ENCODE results near the gene NAPG. TPM values are rescaled to one million over a fixed set of nuclear protein-coding genes. Genes with fewer than 3 reads are reported as not detected.
"Not testable (repeated sequence)": the region's sequence is repeated elsewhere in the genome, so short reads cannot be mapped to it uniquely, and the experiment has no call there.

Gene NAPG
- total and polyA plus RNA-seq, 10 donors, result 8.9 to 44.8 (median 31.4) TPM

DNA sequence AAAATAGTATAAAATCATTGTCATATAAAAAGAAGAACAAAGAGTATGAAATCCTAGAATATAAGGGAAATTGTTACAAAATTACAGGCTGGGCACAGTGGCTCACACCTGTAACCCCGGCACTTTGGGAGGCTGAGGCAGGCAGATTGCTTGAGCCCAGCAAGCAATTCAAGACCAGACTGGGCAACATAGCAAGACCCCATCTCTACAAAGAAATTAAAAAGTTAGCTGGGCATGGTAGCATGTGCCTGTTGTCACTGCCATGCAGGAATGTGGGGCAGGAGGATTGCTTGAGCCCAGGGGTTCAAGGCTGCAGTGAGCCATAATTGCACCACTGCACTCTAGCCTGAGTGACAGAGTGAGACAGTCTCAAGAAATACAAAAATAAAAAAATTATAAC lies 44.8 kb downstream of the NAPG start:
- no peak overlapping the region for H3K27ac ChIP-seq
- H3K4me3 ChIP-seq, result no peak overlapping the region
- DNase-seq, result no peak
- peaks cover 0 to 6% (median 0%) of the 10 kb centered on the region in 8 donors for H3K9me3 ChIP-seq
- no peak for TF ChIP-seq CTCF (IDR thresholded peaks at IDR 0.05 in 8 of 11, conservative IDR thresholded peaks at IDR 0.05 in 3 of 11)
- no peak for TF ChIP-seq POLR2A (IDR thresholded peaks at IDR 0.05)
- H3K36me3 ChIP-seq, result no peaks in the 10 kb centered on the region
- intact Hi-C loops (cut with DNase I; ENCODE audit: low total_unique reads), result no loop called here
- 78 to 98% (median 86%) methylated on average over 1 of the region's 1 CpG for WGBS, 5 donors
- no peaks in the 10 kb centered on the region for H3K4me1 ChIP-seq
- H3K27me3 ChIP-seq (replicated peaks in 1 of 7), result no peaks in the 10 kb centered on the region

- TF ChIP-seq CTCF (IDR thresholded peaks at IDR 0.05 in 8 of 11, conservative IDR thresholded peaks at IDR 0.05 in 3 of 11) (no peak), POLR2A (IDR thresholded peaks at IDR 0.05) (no peak), POLR2AphosphoS5 (IDR thresholded peaks at IDR 0.05) (no peak)
- Histone ChIP-seq H3K4me1 (no peaks in the 10 kb centered on the region), H3K9me3 (peaks cover 0 to 6% (median 0%) of the 10 kb centered on the region in 8 donors), H3K36me3 (no peaks in the 10 kb centered on the region), H3K4me3 (no peak overlapping the region), H3K27ac (no peak overlapping the region), H3K27me3 (replicated peaks in 1 of 7) (no peaks in the 10 kb centered on the region)
- 53 to 86% (median 56%) methylated on average over 2 of the region's 2 CpGs for WGBS, 5 donors
- no peak for DNase-seq
- intact Hi-C loops (cut with DNase I; ENCODE audit: low total_unique reads), result no loop called here
These were observed 45.7 kb downstream of the NAPG start for GRCh38 chr18:10571537-10571936.

GRCh38 chr18:10573261-10573660 lies 47.4 kb downstream of the NAPG start:
- 60 to 80% methylated on average over 1 of the region's 2 CpGs; no CpG with 5 or more reads in 3 of the 5 donors for WGBS, 5 donors
- H3K4me1 ChIP-seq; DNase-seq; H3K9me3 ChIP-seq; H3K4me3 ChIP-seq; intact Hi-C loops (cut with DNase I; ENCODE audit: low total_unique reads); H3K27ac ChIP-seq; H3K27me3 ChIP-seq (replicated peaks in 1 of 7); H3K36me3 ChIP-seq: not testable (repeated sequence)

DNA sequence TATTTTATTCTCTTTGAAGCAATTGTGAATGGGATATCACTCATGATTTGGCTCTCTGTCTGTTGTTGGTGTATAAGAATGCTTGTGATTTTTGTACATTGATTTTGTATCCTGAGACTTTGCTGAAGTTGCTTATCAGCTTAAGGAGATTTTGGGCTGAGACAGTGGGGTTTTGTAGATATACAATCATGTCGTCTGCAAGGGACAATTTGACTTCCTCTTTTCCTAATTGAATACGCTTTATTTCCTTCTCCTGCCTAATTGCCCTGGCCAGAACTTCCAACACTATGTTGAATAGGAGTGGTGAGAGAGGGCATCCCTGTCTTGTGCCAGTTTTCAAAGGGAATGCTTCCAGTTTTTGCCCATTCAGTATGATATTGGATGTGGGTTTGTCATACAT lies 48.6 kb downstream of the NAPG start:
- 31 to 61% (median 39%) methylated on average over 2 of the region's 2 CpGs for whole genome bisulfite sequencing, 5 donors
- H3K9me3 ChIP-seq; intact Hi-C loops (cut with DNase I; ENCODE audit: low total_unique reads); H3K27ac ChIP-seq; H3K36me3 ChIP-seq; H3K4me1 ChIP-seq; H3K27me3 ChIP-seq (replicated peaks in 1 of 7); DNase-seq; H3K4me3 ChIP-seq: not testable (repeated sequence)

- H3K27me3 ChIP-seq (replicated peaks in 1 of 7); H3K9me3 ChIP-seq; intact Hi-C loops (cut with DNase I; ENCODE audit: low total_unique reads); H3K4me1 ChIP-seq; DNase-seq; H3K36me3 ChIP-seq; H3K4me3 ChIP-seq; H3K27ac ChIP-seq: not testable (repeated sequence)
- 80 to 90% (median 85%) methylated on average over 21 to 25 of the region's 25 CpGs for WGBS, 5 donors
These were observed 52.2 kb downstream of the NAPG start for GRCh38 chr18:10577842-10578572.

DNA sequence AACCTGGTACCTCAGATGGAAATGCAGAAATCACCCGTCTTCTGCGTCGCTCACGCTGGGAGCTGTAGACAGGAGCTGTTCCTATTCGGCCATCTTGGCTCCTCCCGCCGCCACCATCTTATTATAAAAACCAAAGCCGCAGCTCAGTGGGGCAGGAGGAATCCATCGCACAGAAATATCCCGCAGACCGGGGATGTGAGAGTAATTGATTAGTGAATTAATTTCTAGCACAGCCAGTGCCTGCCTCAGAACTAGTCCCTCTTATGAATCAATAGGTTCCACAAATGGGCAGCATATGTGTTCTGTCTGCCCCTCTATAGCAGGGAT lies 52.7 kb downstream of the NAPG start:
- 93 to 96% (median 95%) methylated on average over 11 of the region's 11 CpGs for WGBS, 5 donors
- H3K4me1 ChIP-seq; H3K27ac ChIP-seq; intact Hi-C loops (cut with DNase I; ENCODE audit: low total_unique reads); H3K36me3 ChIP-seq; H3K9me3 ChIP-seq; H3K4me3 ChIP-seq; DNase-seq; H3K27me3 ChIP-seq (replicated peaks in 1 of 7): not testable (repeated sequence)

Data from spleen (tissue), 11 donors.